Activated CD4-positive, CD25-positive, alpha-beta regulatory T cell treated with anti-CD3 and anti-CD28 coated beads, Interleukin-2, amount 50 U/mL, for 72 hours (primary cell): Measurements from ENCODE around the gene FGD2.

Experiments used
- DNase-seq: peaks from one replicate; pipeline ENCODE4 v3.0.0; 2021

FGD2 gene, protein sequence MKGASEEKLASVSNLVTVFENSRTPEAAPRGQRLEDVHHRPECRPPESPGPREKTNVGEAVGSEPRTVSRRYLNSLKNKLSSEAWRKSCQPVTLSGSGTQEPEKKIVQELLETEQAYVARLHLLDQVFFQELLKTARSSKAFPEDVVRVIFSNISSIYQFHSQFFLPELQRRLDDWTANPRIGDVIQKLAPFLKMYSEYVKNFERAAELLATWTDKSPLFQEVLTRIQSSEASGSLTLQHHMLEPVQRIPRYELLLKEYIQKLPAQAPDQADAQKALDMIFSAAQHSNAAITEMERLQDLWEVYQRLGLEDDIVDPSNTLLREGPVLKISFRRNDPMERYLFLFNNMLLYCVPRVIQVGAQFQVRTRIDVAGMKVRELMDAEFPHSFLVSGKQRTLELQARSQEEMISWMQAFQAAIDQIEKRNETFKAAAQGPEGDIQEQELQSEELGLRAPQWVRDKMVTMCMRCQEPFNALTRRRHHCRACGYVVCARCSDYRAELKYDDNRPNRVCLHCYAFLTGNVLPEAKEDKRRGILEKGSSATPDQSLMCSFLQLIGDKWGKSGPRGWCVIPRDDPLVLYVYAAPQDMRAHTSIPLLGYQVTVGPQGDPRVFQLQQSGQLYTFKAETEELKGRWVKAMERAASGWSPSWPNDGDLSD

DNA sequence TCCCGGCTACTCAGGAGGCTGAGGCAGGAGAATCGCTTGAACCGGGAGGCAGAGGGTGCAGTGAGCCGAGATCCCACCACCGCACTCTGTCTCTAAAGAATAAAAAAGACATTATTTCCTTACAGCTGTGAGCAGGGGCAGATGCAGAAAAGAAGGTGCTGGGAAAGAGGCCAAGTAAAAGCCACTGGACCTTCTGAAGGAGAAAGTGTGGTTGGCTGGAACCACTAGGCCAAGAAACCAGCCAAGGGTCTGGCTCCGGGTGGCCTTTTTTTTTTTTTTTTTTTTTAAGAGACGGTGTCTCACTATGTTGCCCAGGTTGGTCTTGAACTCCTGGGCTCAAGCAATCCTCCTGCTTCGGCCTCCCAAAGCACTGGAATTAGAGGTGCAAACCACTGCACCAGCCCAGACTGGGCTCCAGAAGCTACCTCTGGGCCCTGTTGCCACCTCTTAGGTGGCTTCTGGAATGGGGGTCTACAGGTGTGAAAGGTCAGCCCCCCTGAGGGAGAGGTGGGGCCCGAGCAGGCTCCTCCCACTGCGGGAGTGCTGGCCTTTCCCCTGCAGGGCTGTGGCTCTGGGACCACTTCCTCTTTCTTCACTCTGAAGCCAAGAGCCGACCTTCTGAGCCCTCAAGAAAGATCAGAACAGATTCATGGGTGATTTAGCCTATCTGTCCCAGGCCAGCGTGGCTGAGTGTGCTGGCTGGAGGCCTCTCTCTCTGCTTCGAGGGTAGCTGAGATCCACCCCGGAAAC lies at the start of gene FGD2:
TSS of gene FGD2 (plus strand) at position 595 of the 750 bp plus-strand sequence. CDS start 163 bp downstream, outside the sequence.
- DNase-seq = no peak

DNA sequence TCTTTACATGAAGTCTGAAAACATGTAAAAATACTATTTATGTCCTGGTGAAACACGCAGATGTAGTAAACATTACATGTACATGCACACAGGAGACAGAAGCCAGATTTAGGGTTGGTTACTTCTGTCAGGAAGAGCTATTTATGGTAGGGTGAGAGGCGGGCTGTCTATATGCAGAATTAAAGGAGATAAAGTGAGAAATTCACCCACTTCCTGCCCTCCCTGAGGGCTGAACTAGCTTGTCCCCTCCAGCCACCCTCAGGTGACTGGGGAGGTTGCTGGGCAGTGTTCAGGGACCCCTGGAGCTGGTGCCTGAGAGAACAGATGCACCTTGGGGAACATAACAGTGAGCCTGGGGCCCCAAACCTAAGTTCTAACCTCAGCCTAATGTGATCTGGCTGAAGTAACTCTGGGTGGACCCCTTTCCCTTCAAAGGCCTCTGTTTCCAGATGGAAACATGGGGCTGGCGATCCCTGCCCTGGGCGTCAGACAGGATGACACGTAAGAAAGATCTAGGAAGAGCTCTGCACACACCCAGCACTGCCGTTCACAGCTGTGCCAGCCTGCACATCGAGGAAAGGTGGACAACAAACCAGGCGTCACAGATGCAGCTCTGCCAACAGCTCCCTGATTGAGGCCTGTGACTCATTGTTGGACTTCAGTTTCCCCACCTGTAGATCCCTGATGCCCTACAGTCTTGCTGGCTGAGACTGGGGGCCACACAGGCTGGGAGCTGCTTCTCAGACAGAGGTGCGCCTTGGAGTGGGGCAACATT lies 49.6 kb upstream of the FGD2 start:
- no peak for DNase-seq

DNA sequence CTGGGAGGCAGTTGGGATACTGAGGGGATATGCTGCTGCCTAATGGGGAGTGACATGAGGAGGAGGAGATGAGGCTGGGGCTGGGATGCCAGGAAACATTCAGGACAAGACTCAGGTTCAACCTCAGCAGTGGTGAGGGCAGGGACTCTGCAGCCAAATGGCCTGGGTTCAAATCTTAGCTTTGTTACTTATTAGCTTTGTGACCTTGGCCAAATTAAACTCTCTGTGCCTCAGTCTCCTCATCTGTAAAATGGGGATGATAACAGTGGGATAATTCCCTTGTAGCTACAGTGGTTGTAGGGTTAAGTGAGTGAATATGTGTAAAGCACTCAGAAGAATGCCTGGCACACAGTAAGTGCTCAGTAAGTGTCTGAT lies 49.0 kb upstream of the FGD2 start:
- DNase-seq = no peak

DNA sequence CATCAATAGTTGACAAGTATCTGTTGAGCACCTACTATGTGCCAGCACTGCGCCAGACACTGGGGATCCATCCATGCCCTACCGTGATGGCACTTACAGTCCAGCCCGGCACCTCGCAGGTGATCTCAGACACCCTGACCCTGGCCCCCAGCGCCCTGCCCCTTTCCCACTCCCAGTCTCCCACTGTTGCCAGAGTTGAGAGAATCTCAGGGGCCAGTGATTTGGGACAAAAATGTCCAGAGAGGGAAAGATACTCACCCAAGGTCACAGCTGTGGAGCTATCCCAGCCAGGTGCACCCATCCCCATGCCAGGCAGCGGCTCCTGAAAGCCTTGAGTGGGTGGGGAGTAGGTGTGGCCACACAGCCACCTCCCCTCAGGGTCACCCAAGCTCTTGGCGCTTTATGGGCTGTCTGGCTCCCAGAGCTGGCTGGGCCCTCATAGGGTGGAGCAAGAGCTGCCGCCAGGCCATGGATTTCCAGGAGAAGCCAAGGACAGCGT lies 47.6 kb upstream of the FGD2 start:
- peak; percentile 13 for DNase-seq

DNA sequence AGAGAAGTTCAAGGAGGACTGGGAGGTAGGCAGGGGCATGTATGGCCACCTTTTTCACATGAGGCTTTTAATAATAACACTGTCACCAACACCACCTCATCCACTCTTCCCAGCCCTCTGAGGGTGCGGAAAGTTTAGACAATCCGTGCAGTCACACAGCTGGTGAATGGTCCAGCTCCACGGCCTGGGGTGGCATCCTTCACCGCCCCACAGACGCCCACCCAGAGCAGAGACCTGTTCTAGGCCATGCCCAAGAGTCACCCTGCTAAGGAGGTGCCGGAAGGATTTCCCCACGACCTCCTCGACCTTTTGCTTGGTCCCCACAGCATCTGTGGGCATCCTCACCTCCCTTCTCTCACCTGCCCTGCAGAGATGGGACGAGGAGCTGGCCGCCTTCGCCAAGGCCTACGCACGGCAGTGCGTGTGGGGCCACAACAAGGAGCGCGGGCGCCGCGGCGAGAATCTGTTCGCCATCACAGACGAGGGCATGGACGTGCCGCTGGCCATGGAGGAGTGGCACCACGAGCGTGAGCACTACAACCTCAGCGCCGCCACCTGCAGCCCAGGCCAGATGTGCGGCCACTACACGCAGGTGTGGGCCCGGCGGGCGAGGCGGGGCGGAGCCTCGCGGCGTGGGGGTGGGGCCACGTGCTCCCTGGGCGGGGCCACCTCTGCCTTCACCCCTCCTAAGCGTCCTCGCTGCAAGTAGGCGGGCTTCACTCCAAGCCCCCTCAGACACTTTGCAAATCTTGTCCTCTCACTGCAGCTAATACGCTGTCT lies 46.5 kb upstream of the FGD2 start:
- no peak for DNase-seq

DNA sequence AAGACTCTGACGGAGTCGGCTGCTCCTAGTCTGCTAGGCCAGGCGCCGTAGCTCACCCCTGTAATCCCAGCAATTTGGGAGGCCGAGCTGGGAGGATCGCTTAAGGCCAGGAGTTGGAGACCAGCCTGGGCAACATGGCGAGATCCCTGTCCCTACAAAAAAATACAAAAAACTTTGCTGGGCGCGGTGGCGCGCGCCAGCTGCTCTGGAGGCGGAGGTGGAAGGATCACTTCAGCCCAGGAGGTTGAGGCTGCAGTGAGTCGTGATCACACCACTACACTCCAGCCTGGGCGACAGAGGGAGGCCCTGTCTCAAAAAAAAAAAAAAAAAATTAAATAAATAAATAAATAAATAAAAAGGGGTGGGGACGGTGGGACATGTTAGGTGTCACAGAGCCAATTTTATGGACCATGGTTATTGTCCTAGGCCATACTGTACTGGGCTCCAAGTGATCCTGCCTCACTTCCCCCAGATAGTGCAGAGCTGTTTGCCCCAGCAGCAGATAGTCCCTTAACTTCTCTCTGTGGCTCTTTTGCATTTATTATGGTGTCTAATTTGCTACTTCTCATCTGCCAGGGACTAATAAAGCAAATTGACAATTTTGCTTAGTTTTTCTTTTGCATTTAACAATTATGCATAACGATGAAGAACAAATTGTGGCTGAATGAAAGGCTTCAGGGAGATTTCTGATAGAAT lies 45.8 kb upstream of the FGD2 start:
- DNase-seq = no peak

DNA sequence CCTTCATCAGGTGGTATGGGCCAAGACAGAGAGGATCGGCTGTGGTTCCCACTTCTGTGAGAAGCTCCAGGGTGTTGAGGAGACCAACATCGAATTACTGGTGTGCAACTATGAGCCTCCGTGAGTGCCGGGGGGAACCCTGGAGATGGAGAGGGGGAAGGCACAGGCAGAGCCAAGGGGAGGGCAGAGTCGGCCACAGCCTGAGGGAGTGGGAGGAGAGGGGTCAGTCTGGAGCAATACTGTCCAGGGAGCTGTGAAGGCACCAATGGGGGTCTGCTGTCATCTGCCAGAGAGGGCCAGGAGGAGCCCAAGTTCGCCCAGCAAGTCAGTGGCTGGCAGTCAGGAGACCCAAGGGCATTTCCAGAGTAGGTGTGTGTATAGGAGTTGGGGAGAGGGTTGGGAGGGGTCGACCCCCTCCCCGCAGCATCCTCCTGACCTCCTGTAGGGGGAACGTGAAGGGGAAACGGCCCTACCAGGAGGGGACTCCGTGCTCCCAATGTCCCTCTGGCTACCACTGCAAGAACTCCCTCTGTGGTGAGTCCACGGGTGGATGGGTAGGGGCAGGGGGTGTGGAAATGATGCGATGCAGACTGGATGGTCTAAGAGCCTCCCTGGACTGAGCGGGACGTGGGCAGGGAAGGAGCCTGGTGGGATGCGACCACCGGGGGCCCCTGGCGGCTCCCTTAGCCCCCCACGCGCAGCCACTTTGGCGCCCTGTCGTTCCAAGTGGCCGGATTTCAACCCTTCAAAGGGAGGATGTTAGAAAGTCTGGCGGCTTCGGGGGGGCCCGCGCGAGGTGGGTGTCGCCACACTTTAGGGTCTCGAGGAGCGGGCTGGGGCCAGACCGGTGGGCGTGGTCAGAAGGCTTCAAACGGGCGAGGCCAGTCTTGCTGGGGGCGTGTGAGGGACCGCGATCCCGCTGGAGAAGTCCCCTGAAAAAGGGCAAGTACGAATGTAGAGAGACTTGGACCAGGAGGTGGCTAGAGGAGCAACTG lies 43.7 kb upstream of the FGD2 start:
- no peak for DNase-seq

DNA sequence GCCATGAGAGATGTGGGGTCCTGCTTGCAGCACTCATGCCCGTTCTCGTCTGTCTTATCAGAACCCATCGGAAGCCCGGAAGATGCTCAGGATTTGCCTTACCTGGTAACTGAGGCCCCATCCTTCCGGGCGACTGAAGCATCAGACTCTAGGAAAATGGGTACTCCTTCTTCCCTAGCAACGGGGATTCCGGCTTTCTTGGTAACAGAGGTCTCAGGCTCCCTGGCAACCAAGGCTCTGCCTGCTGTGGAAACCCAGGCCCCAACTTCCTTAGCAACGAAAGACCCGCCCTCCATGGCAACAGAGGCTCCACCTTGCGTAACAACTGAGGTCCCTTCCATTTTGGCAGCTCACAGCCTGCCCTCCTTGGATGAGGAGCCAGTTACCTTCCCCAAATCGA lies 42.6 kb upstream of the FGD2 start:
- DNase-seq = peak; percentile 71

DNA sequence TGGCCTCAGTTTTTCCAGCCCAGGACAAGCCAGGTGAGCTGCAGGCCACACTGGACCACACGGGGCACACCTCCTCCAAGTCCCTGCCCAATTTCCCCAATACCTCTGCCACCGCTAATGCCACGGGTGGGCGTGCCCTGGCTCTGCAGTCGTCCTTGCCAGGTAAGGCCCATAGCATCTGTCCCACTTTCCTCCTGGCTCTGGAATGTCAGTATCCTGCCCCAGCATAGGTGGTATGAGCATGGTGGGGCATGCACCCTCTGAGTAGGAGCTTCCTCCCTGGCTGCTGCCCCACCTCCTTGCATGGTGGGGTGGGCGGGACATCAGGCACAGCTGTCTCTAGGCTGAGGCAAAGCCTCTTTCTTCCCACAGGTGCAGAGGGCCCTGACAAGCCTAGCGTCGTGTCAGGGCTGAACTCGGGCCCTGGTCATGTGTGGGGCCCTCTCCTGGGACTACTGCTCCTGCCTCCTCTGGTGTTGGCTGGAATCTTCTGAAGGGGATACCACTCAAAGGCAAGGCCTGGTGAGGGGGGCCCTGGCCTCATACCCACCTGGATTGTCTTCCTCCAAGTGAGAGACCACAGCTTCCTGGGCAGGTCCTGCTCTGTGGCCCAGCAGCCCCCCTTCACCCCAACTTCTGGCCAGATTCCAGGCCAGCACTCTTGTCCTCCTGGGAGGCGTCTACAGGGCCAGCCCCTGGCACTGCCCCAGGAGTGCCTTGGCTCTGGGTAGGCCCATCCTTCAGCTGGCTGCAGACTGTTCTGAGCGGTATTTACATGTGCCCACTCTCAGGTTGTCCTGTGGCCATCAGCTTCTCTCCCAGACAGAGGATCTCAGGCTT lies 41.8 kb upstream of the FGD2 start:
- DNase-seq = no peak

DNA sequence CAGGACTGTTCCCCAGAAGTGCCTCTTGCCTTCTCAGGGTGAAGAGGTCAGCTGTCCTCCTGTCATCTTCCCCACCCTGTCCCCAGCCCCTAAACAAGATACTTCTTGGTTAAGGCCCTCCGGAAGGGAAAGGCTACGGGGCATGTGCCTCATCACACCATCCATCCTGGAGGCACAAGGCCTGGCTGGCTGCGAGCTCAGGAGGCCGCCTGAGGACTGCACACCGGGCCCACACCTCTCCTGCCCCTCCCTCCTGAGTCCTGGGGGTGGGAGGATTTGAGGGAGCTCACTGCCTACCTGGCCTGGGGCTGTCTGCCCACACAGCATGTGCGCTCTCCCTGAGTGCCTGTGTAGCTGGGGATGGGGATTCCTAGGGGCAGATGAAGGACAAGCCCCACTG lies 41.1 kb upstream of the FGD2 start:
- no peak for DNase-seq

DNA sequence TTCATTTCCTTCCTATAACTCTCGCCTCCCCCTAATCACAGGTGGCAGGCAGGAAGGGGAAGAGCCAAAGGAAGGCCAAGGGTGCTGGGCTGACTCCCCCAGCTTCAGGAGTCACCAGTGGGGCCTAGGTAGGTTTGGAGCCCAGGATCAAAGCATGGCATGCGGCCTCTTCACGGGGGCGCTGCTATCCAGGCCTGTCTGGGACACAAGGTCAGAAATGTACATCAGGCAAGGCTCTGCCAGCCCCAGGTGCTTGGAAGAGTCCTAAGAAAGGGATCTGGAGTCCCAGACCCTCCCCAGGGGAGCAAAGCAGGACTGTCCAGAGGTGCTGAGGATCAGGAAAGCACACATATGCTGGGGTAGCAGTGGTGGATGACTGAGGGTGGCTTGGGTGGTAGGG lies 40.5 kb upstream of the FGD2 start:
- no peak for DNase-seq

DNA sequence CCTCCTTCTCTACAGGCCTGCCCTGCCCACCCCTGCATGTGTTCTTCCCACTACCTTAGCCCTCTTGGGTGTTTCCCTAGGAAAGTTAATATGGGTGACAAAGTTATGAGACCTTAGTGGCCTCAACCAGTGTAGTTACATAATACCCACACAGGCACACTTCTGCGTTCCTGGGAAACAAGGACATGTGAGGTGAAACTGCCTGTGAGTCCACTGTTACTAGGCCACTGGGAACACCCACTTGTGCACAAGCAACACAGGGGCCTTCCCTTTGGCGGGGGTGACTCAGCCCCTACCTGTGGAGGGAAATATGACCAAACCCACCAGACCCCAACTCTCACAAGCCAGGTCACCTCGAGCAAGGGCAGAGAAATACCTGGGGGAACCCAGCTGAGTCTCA lies 38.2 kb upstream of the FGD2 start:
- no peak for DNase-seq

DNA sequence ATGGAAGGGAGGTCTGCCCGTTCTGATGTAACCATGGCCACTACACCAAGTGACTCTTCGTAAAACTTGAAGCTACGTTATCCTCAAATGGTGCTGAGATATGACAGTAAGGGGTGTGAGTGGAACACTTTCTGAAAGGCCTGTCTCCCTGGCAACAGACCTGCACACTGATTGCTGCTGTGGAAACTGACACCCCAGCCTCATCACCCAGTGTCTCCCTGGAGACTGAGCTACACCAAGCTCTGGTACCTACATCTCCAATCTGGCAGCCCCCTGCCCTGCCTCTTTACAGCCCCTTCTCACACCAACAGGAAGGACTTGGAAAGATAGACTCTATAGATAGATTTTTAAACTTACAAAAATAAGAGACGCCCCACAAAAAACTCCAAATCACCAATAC lies 37.7 kb upstream of the FGD2 start:
- DNase-seq = no peak

DNA sequence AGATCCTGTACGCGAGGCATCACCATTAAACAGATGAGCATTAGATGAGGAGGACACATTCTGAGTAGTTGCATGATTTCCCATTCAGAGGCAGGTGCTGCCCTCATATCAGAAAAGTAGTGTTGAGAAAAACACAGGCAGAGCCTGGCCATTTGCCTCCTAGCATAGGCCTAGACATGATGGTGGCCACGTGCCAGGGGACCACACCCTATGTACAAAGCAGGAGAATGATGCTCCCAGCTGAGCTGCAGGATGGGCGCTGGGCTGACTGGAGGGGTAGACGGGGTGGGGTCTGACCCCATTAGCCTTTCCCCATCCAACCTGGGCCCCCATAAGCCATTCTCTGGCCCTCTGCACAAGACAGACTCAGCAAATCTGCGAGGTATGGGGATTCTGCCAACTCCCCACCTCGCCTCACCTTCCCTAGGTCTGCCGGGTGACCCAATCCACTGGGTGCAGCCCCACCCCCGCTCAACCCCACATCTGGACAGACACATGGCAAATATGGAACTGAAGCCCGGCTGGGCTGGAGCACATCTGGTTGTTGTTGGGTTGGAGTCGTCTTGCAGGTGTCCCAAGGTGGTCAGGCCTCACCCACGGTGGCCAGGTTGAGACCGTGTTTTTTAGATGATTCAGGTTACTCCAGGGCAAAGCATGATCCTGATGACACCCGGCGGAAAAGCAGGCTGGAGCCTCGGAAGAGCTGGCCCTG lies 37.0 kb upstream of the FGD2 start:
- DNase-seq = no peak

DNA sequence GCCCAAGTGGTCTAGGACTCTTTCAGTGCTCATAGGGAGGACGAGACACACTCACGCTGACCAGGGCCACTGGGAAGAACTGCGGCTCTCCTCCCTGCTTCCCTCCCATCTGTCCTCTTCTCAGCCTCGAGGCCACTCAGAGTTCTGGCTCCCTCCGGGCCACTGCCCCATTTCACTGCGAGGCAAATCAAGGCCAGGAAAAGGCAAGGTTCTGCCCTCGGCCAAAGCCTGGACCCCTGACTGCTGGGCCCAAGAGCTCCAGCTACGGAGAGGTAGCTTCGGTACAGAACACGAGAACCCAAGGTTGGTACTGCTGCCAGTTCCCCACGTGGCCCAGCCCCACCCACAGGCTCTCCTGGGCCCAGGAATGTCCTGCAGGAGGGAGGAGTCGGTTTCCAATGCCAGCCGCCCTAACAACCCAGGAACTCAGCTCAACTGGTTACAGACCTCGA lies 36.2 kb upstream of the FGD2 start:
- no peak for DNase-seq

DNA sequence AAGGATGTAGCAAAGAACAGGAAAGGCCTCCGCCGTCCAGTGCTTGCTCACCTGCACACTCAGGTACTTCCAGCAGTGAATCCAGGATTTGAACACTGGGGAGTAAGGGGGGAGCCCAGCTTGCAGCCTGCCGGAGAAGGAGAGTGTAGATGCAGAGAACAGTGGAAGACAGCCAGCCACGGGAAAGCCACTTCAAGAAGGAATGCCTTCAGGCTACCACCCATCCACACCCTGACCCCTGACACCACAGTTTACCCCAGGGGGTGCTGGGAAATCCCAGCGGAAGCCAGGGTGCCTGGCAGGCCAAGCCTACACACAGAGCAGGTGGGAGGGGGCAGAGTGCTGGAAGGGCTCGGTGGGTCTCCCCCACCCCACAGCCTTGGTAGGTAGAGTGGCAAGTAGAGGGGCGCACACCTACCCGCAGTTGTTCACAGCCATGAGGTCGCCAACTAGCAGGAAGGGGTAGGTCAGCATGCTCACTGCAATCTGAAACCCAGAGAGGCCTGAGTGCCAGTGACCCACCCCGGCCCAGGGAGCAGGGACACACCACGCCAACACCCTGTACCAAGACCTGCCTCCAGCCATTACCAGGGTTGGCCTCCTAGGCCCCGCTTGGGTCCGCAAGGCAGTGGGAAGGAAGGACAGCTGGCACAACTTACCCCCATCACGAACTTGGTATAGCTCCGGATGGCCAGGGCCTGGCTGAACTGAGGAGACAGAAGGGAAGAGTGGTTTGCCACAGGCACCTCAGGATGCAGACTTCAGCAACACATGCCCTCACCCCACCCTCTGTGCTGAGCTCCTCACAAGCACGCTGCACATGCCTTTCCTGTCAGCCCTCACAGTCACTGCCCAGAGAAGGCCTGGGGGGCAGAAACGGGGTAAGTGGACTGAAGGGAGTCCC lies 35.2 kb upstream of the FGD2 start:
- no peak for DNase-seq
